HT1080 (cell line): ENCODE measurements around the gene LPCAT3. TPM values are rescaled to one million over a fixed set of nuclear protein-coding genes. Genes with fewer than 3 reads are reported as not detected.

ENCODE experiments used
- DNase-seq: peaks from one replicate; pipeline ENCODE4 v3.0.0-alpha.2; 2015; ENCODE audit warnings: low read depth
- total RNA-seq: library from RNA; depleted of rRNA; stranded (reverse); fragments of >200 nt; shearing (Covaris generic); gene quantifications from 2 replicates; pipeline ENCODE4 v1.2.3, GENCODE V29; 2014

LPCAT3 gene
- total RNA-seq, 1 experiment from 2014 or later, result 9.6 TPM

GRCh38 chr12:6941267-6941666 lies 77.0 kb downstream of the LPCAT3 start:
- DNase-seq, result no peak

- DNase-seq, result no peak
Measured at GRCh38 chr12:6939191-6939540, 79.1 kb downstream of the LPCAT3 start.

- no peak for DNase-seq
Measured at GRCh38 chr12:6938353-6939190, 79.7 kb downstream of the LPCAT3 start.

DNA sequence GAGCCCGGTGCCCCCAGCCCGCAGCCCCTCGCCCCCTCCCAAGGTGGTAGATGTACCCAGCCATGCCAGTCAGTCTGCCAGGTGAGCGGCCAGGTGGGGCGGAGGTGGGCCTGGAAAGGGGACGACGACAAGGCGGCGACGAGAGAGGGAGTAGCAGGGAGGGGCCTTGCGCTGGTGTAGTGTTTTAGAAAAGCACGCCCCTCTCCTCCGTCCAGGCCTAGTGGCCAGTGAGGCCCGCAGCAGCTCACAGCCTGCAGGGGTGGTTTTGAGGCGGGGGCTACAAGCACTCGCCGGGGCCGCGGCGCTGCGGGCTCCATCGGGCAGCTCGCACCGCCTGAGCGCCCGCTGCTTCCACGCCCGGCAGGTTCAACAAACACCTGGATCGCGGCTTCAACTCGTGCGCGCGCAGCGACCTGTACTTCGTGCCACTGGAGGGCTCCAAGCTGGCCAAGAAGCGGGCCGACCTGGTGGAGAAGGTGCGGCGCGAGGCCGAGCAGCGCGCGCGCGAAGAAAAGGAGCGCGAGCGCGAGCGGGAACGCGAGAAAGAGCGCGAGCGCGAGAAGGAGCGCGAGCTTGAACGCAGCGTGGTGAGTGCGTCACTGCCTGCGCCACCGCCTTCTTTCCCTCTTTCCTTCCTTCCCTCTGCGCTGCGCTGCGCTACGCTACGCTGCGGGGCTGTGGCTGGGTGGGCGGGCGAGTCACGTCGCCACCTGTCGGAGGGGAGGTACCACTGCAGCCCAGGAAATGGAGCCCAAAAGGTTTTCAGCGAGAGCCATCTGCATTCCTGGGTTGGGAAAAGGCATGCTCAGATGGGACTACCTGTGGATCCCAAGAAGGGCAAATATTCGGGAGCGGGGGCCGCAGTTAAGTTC lies 80.6 kb downstream of the LPCAT3 start:
- peak; percentile 93 for DNase-seq

- DNase-seq, result no peak
Measured at GRCh38 chr12:6936636-6937480, 81.4 kb downstream of the LPCAT3 start.

DNA sequence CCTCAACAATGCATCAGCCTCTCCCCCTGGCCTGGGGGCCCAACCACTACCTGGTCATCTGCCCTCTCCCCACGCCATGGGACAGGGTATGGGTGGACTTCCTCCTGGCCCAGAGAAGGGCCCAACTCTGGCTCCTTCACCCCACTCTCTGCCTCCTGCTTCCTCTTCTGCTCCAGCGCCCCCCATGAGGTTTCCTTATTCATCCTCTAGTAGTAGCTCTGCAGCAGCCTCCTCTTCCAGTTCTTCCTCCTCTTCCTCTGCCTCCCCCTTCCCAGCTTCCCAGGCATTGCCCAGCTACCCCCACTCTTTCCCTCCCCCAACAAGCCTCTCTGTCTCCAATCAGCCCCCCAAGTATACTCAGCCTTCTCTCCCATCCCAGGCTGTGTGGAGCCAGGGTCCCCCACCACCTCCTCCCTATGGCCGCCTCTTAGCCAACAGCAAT lies 82.1 kb downstream of the LPCAT3 start:
- no peak for DNase-seq

GRCh38 chr12:6935371-6936193 lies 82.7 kb downstream of the LPCAT3 start:
- no peak for DNase-seq

- no peak for DNase-seq
Measured at GRCh38 chr12:6934110-6934509, 84.2 kb downstream of the LPCAT3 start.

DNA sequence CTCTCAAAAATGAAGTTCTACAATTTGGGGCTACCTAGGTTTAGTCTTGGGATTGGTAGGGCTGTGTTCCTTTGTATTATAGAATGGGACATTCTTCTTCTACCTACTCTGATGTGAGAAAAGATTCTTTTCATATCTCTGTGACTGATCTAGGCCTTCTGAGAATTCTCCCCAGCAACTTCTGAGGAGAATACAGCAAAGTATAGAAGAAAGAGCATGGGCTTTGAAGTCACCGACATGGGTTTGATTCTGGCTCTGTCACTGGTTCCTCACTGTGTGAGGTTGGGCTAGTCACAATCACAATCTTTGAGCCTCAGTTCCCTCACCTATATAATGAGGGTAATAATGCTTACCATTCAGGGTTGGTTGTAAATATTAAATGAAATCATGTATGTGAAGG lies 85.5 kb downstream of the LPCAT3 start:
- no peak for DNase-seq

DNA sequence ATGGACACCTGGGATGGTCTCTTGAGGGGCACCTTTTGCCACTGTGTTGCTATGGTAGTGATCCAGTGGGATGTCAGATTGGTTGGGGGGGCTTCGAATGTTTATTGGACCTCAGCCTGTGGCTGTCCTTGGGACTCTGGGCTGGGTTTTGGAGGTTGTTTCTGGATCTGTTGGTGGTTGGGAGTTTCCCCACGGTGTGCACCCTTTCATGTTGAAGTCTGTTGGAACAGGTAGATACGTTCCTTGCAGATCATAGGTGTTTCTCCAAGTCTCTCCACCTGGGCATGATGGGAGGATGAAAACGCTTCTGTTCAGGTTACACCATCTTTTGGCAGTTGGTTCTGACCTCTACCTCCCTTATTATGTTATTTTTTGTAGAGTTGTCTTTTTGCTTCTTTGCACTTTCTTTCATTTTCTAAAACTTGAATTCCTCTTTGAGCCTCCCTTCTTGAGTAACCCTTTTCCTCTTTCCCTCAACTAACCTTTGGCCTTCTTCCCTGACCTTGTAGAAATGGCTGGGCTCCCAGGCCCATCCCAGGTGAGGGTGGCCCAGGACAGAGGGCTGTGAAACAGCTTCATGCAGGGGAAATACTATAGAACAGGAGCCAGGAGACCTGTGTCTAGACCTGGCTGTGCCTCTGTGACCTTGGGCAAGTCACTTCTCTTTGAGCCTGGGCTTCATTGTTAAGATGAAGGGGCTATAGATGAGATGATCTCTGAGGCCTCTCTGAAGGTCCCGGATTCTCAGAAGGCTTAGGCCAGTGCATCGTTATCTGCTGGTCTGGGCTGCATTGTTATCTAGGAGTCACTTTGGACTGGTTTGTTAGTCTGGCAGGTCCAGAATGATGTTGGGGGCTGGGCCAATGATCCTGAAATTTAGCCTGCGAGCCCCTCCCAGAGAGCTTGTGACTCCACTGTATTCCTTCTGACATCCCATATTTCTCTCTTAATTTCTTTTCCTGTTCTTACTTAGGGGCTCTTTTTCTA lies 88.5 kb downstream of the LPCAT3 start:
- no peak for DNase-seq

DNA sequence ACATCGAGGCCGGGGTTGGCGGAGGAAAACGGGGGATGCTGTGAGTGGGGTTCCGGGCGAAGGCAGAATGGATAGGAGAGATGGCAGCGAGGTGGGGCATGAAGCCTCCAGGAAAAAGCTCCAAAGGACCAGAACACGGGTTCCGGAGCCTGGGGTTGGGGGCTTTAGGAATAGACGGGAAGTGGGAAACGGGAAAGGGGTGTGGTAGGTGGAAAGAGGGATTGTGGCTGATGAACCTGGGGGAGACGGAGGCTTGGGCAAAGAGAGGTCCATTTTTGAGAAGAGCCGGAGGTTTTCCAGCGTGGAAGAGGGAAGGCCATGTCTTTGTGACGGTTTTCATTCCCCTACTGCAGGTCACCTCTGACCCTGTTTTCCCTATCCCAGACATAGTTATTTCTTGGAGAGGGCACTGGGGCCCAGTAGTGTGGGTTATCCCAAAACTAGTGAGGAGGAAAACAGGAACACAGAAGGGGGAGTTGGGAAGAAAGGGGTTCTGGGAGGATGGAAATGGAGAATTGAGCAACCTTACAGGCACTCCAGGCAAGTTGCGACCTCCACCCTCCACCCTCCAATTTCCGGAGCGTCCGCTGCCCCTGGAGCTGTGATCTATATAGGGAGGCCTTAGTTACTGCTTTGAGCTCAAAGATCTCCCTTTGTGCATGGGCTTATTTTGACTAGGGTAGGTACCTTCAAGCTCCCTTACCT lies 89.4 kb downstream of the LPCAT3 start:
- DNase-seq, result no peak

- no peak for DNase-seq
Measured at GRCh38 chr12:6928022-6928702, 90.1 kb downstream of the LPCAT3 start.

DNA sequence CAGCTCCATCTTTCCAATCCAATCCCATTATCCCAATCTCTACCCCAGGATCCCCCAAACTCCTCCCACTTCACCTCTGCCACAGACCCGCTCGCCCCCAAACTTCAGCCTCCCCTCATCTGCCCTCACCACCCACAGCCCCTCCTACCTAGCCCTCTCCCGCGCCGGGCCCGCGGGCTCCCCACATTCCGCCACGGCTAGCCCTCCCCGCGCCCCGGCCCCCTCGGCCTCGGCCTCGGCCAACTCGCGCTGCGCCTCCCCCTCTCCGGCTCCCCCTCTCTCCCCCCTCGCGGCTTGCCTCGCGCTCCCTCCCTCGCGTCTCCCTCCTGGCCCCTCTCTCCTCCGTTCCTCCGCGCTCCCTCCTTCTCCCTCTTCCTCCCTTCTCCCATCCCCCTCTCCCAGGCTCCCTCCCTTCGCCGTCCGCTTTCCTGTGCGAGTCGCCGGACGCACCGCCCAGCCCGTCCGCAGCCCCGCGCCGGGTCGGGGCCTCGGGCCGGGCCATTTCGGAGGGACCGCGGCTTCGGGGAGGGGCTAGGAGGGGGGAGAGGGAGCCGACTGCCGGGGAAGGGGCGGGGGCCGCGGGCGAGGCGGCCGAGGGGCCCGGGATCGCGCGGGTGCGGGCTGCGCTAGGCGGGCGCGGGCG lies 90.8 kb downstream of the LPCAT3 start, which contains the start of gene ATN1:
Gene ATN1, plus strand, starts transcription at position 581 of the 643 bp plus-strand sequence. CDS start 6,043 bp downstream, outside the sequence.
- DNase-seq, result peak; percentile 55
